IPS DF 4.7 (cell line): ENCODE results near the gene FKRP.

Experiments
- DNase-seq: peaks from one replicate; pipeline ENCODE4 v3.0.0-alpha.2; 2013; ENCODE audit warnings: low spot score; ENCODE audit errors: extremely low read depth

Gene FKRP

GRCh38 chr19:46718934-46719622 is 26.8 kb upstream of the FKRP start:
- no peak for DNase-seq

DNA sequence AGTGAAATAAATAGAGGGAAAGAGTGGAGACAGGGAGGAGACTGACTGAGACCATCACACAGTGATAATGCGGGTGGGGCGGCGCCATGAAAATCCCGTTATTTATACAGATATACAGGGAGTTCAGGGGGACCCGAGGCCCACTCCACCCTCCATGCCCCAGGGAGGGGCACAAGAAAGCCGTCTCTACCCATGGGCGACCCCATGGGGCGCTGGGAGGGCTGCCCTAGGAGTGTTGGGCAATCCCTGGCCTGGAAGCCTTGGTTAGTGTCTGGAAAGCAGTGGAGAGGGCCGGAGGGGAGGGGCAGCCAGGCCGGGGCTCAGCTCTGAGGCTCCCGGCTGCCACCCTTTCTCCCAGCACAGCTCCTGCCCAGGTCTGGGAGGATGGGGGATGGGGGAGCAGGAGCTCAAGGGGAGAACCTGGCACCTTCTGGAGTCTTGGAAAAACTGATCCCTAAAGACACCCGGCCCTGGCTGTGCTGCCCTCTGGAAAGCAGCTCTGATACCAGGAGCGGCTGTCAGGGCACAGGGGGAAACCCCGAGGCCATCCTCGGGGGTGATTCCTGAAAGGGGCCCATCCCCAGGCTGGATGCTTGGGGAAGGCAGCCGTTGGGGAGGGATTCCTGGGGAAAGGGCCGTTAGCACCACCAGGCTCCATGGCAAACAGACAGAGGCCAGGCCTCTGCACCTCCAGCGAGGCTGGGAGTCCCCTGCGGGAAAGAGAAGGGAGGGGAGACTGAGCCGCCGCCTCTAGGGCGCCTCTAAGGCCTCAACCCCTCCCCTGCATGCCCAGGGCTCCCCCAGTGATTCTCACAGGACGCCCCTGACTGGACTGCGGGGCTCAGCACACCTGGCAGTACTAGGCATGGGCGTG is 26.0 kb upstream of the FKRP start:
- no peak for DNase-seq

DNA sequence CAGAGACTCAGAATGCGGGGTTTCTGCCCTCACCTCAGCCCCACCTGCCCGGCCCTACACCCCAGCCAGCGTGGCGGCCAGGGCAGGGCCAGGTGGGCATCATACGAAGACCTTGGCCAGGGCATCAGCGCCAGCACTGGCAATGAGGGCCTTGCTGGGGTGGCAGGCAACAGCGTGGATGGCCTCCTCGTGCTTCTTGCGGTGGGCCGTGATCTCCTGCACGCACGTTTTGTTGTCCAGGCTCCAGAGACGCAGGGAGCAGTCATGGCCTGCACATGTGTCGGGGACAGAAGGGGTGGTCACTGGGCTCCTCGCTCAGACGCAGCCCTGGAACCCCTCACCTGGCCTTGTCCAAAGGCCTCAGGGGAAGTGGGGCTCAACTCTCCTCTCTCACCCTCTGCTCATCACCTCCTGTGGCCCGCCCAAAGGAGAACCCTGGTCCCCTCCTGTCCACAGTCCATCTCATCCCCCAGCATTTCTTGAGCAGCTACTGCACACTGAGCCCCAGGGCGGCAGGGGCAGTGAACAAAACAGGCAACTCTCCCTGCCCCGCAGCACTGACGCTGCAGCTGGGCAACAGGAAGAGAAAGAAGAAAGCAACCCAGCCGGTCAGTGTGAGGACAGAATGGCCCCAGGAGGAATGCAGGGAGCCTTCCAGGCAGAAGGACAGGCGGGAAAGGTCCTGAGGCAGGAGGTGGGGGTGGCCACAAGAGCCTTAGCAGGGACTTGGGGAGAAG is 25.2 kb upstream of the FKRP start:
- DNase-seq = no peak

- no peak for DNase-seq
These were observed 24.4 kb upstream of the FKRP start for GRCh38 chr19:46721269-46722003.

DNA sequence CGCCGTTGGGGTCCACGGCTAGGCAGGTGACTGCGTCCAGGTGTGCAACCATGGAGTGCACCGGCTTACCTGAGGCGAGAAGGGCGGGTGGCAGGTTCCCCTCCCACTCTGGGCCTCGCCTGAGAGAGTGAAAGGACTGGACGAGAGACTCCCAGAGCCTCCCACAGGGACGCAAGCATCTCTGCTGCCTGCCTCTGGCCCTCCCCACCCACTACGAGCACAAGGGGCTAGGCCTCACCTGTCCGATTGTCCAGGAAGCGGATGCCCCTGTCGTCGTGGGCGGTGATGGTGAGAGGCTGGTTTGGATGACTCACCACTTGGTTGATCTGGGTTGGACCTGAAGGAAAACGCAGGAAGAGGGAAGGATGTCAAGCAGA is 23.9 kb upstream of the FKRP start:
- DNase-seq = no peak

GRCh38 chr19:46722421-46723022 is 23.3 kb upstream of the FKRP start:
- DNase-seq = no peak

GRCh38 chr19:46723023-46723461 is 22.8 kb upstream of the FKRP start:
- no peak for DNase-seq

DNA sequence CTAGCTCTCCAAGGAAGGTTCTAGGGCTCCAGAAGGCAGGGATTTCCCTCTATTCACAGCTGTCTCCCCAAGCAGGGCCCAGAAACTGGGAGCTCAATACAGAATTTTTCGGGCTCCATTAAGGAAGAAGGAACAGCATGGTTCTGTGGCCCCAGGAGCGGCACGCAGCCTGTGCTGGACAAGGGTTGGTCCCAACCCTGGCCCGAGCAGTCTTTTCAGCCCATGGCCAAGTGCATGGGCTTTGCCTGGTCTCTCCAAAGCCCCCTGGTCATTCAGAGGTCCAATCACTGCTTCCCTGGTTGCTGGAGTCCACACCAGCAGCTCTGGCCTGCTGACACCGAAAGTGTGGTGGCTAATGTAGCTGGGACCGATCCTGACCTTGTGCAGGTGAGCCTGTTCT is 22.4 kb upstream of the FKRP start:
- DNase-seq = no peak

GRCh38 chr19:46724468-46724867 is 21.4 kb upstream of the FKRP start:
- no peak for DNase-seq

- no peak for DNase-seq
These were observed 20.6 kb upstream of the FKRP start for GRCh38 chr19:46725036-46725820.

DNA sequence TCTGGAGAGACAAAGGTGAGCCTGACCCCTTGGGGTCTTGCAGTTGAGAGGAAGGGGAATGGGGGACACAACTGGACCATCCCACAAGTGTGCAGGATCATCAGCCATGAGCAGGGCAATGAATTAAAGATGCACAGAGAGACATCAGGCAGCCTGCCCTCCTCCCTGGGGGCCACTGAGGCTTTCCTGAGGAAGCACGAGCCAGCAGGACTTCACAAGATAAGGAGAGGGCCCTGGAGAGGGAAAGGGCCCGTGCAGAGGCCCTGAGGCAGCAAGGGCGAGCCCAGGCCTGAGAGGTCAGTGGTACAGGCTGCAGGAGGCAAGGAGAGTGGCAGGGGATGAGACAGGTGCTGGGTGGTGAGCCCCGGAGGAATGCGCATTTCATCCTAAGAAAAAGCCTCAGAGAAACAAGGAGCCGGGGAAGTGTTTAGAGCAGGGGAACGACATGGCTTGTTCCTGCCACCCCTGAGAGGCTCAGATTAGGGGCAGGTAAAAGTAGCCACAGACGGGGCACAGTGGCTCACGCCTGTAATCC is 19.9 kb upstream of the FKRP start:
- DNase-seq = no peak

- no peak for DNase-seq
These were observed 19.3 kb upstream of the FKRP start for GRCh38 chr19:46726551-46726950.

DNA sequence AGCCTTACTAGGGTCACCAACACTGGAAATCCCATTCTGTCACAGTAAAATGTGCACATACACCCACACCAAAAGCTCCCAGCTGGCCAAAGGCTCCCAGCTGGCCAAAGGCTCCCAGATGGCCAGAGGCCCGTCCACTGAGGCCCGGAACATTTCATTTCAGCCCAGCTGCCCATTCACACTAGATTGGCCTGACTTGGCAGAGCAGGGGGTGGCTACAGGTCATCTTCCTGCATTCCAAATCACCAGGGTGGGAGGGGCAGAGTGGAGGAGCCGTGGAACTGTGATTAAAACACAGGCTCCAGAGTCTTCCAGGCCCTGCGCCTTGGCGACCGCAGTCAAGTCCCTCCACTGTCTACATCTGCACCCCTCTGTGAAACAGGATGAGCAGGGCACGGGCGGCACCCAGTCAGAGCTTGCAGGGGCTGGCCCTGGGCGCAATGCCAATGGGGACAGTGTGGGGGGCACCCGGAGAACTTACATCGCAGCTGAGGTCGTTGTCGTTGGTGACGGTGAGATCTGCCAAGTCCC is 18.8 kb upstream of the FKRP start:
- DNase-seq = no peak

DNA sequence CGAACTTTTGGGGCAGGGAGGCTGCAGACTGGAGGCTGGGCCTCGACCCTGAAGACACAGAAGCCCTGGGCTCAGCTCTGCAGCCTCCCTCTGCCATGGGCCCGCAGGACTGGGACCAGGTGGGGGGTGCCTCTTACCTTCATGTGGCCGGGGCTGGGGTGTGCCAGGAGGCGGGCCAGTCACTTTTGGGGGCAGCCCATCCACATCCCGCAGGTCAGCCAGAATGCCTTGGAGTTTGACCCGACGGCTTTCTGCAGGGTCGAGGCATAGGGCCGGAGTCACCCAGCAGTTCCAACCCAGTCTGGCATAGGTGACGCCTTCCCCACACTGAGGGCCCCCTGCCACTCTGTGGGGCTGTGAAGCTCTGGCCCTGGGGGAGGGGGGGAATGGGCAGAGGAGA is 18.1 kb upstream of the FKRP start:
- DNase-seq = no peak

DNA sequence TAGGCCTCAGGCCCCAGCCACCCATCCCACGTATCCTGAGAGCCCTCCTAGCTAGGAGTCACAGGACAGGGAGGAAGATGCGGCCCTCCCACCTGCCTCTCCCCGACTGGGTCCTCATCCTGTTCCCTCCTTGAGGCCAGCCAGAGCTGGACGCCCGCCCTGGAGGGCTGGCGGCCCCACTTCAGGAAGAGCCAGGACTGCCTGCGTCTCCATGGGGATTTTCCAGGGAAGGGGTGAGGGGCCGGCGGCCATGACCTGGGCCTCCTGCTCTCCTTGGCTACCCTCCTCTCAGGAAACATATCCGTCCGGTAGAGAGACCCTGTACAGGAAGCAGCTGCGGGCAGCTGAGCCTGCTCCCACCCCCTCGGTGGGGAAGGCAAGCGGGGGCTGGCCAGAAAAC is 17.6 kb upstream of the FKRP start:
- no peak for DNase-seq

DNA sequence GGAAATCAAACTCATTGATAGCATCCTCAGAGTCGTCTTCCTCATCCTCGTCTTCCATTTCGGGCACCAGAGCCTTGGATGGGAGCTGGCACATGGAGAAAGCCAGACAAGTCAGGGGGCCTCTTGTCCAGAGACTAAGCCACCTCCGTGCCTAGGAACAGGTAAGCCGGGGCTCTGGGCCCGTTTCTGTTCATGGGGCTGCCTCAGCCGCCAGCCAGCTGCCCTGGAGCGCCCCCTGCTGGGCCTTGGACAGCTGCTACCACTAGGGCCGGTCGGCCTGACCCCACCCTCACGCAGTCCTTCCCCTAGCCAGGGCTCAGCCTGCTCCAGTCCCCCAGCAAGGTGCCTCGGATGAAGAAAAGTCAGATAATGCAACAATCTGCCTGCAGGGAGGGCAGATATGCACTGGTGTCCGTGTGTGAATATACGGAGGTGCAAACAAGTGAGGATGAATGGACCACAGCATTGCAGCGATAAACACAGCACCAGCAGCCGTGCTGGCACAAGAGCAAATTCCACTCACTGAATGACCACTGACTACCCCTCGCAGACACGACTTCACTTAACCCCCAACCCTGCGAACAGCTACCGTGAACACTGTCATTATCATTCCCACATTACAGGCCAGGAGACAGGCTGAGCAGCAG is 17.0 kb upstream of the FKRP start:
- DNase-seq = no peak

DNA sequence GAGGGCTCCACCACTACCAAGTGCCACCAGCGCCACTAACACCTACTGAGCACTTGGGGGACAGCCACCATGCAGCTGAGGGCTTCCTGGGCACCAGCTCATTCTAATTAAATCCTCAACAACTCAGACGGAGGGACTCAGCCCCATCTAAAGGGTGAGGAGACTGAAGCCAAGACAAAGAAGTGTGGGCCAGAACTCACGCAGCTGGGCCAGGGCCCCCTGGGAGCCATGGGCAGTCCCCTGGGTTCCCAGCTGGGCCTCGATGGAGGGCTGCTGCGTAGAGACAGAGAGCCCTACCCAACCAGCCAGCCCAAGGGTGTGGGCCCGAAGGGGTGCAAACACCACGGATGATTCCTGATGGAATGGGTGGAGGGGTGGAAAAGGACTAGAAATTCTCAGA is 16.2 kb upstream of the FKRP start:
- no peak for DNase-seq

- no peak for DNase-seq
These were observed 15.7 kb upstream of the FKRP start for GRCh38 chr19:46730187-46730586.

GRCh38 chr19:46730595-46730994 is 15.3 kb upstream of the FKRP start:
- no peak for DNase-seq
